Effector memory CD4-positive, alpha-beta T cell (primary cell): ENCODE results near the gene PTGES3L.

ENCODE experiments used
- DNase-seq, 3 donors: peaks; one replicate each; pipeline ENCODE4 v3.0.0-alpha.2; 2020
- H3K27ac ChIP-seq: 2 replicates; pipeline ENCODE4 v1.7.0; 2013; ENCODE audit warnings: mild to moderate bottlenecking, low read length, moderate library complexity; ENCODE audit not compliant: insufficient read depth, poor library complexity, severe bottlenecking
- H3K27me3 ChIP-seq: replicated peaks from 2 replicates; pipeline ENCODE4 v1.7.0; 2013; ENCODE audit warnings: mild to moderate bottlenecking, low read length; ENCODE audit not compliant: insufficient read depth, control insufficient read depth, poor library complexity, severe bottlenecking
- H3K36me3 ChIP-seq: 2 replicates; pipeline ENCODE4 v1.7.0; 2013; ENCODE audit warnings: mild to moderate bottlenecking, low read length, moderate library complexity; ENCODE audit not compliant: control insufficient read depth, insufficient read depth
- H3K4me1 ChIP-seq: 2 replicates; pipeline ENCODE4 v1.7.0; 2013; ENCODE audit warnings: low read length, mild to moderate bottlenecking; ENCODE audit not compliant: control insufficient read depth, insufficient read depth, poor library complexity, severe bottlenecking
- H3K4me3 ChIP-seq: 2 replicates; pipeline ENCODE4 v1.7.0; 2013; ENCODE audit warnings: low read length, low read depth, mild to moderate bottlenecking; ENCODE audit not compliant: insufficient read depth, poor library complexity, severe bottlenecking
- H3K9me3 ChIP-seq: 2 replicates; pipeline ENCODE4 v1.7.0; 2013; ENCODE audit warnings: mild to moderate bottlenecking, low read length, moderate library complexity; ENCODE audit not compliant: control insufficient read depth

PTGES3L gene

DNA sequence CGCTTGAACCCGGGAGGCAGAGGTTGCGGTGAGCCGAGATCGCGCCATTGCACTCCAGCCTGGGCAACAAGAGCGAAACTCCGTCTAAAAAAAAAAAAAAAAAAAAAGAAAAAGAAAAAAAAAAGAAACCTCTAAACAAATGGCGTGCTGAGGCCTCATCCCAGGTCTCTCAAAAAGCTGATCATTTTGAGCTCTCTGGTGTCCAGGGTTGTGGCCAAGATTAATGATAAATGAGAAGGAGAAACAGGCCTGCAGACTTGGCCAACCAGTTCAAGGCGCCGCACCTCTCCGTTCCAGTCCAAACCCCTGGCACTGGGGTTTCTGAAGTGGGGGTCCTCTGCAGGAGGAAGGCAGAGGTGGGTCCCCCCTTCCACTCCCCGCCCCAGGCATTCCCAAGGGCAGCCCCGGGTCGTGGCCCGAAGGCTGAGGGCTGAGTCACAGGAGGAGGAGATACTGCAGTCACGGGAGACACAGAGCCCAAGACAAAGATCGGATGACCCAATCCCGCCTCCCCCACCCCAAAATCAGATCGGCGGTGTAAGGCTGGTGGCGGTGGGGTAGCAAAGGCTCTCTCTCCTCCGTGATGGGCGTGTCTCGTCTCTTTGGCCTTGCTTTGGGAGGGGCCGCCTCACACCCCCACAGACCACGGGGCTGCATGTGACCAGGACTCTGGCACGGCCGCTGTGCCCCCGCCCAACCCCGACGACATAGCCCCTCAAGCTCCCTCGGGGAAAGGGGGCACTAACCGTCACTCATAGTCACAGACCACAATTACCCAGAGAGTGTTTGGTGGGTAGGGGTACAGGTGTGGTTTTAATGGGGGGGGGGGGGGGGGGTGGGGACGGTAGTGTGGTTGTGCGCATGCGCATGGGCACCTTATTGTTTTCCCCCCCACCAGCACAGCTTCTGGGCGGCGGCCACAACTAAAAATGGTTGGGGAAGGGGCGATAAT lies 41.2 kb upstream of the PTGES3L start:
- Histone ChIP-seq H3K27me3 (no peaks in the 10 kb centered on the region), H3K4me1 (peaks cover 17% of the 10 kb centered on the region), H3K27ac (peak overlapping the region; percentile 61), H3K9me3 (no peaks in the 10 kb centered on the region), H3K36me3 (no peaks in the 10 kb centered on the region), H3K4me3 (peak overlapping the region; percentile 96)
- DNase-seq = peak in 1 of 3 donors; percentile 17

DNA sequence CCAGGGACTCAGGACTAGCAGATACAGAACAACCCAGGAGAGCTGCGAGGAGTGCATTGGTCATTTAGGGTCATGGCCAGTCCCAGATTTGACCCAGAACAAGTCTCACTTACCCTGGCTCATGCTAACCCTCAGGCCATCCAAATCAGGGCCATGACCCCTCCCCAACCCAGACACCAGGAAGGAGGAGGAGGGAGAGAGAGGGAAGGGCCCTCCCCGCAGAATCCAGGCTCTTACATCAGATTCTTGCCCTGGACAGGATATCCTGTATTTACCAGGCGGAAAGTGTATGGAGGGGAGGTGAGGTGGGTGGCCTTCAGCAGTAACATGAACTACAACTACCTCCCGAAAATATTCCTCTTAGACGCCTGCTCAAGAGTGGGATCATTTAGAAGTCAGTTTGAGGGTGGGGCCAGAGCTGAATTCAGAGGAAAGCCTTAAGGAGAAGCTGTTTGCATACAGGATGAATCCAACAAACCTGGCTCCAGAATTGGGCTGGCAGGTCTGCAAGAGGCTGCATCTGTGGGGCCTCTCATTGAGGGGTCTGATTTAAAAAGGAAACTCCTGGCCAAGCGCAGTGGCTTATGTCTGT lies 40.2 kb upstream of the PTGES3L start:
- Histone ChIP-seq H3K27me3 (no peaks in the 10 kb centered on the region), H3K9me3 (no peaks in the 10 kb centered on the region), H3K36me3 (no peaks in the 10 kb centered on the region), H3K4me3 (no peak overlapping the region), H3K27ac (peak overlapping the region; percentile 15), H3K4me1 (peaks cover 17% of the 10 kb centered on the region)
- DNase-seq = no peak

DNA sequence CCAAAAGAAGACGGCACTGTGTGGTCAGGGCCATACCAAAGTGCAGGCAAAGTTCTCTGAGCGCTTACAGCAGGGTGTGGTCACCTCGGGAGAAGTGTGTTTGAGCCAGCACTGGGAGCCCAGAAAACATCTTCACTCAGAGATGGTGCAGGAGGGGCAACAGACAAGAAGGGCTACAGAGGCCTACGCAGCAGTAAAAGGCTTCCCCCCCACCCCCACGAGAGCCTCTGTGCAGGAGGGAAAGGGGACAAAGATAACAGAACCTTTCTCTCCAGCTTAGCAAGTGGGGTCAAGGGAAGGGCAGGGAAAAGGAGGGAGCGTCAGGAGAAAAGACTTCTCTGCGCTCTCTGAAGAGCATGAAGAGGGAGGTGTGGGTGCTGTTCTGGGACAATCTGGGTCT lies 39.5 kb upstream of the PTGES3L start:
- H3K4me1 ChIP-seq = peaks cover 12% of the 10 kb centered on the region
- H3K27me3 ChIP-seq = no peaks in the 10 kb centered on the region
- H3K4me3 ChIP-seq = no peak overlapping the region
- H3K9me3 ChIP-seq = no peaks in the 10 kb centered on the region
- H3K36me3 ChIP-seq = peaks cover 3% of the 10 kb centered on the region
- no peak for DNase-seq
- H3K27ac ChIP-seq = peak overlapping the region; percentile 15

DNA sequence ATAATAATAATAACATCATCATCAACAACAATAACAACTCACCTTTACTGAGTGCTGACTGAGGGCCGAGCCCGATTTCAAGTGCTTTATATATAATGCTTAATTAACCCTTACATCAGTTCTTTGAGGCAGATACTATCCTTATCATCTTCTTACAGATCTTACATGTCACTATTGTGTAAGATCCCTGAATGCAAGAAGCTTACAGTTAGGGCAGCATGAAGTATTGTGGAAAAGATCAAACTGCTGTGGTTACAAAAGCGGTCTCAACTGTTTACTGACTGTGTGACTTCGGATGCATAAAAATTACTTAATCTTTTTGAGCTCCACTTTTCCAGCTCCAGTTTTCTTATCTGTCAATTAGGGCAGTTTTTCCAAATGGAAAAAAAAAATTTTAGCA lies 39.1 kb upstream of the PTGES3L start:
- Histone ChIP-seq H3K9me3 (no peaks in the 10 kb centered on the region), H3K4me1 (peaks cover 9% of the 10 kb centered on the region), H3K27ac (peak overlapping the region; percentile 15), H3K27me3 (no peaks in the 10 kb centered on the region), H3K4me3 (no peak overlapping the region), H3K36me3 (peaks cover 7% of the 10 kb centered on the region)
- DNase-seq = no peak

DNA sequence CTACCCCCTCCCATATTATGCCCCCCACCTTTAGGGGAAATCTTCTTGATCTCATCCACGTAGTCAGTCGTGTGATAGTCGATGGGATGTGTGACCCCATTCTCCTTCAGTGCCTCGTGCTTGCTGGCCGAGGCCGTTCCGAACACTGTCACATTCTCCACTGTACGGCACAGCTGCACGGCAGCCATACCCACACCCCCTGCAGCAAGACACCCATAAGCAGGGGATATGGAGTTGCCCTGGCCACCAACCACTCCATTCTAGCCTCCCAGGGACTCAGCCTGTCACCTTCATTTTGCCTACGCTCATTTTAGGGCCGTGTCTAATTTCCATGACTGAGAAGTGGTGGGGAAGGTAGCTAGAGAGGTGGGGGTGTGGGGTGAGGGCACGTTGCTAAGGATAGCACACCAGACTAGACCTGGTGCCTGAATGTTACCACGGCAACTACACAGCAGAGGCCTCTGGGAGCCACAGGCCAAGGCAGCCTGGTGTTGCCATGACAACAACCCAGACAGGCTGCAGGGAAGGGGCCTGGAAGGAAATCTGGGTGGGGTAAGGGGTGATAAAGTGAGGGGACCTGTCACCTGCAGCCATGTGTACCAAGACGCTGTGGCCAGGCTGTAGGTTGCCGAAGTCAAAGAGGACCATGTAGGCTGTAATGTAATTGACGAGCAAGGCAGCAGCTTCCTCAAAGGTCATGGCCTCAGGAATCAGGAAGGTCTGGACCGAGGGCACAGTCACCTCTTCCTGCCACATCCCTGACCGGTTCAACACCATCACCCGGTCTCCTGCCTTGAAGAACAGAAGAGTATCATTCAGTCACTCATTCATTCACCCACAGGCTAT lies 38.4 kb upstream of the PTGES3L start:
- Histone ChIP-seq H3K36me3 (peaks cover 14% of the 10 kb centered on the region), H3K27ac (peak overlapping the region; percentile 31), H3K4me3 (no peak overlapping the region), H3K9me3 (no peaks in the 10 kb centered on the region), H3K27me3 (no peaks in the 10 kb centered on the region), H3K4me1 (peaks cover 7% of the 10 kb centered on the region)
- DNase-seq = peak; percentile 29 to 53 (median 37)

DNA sequence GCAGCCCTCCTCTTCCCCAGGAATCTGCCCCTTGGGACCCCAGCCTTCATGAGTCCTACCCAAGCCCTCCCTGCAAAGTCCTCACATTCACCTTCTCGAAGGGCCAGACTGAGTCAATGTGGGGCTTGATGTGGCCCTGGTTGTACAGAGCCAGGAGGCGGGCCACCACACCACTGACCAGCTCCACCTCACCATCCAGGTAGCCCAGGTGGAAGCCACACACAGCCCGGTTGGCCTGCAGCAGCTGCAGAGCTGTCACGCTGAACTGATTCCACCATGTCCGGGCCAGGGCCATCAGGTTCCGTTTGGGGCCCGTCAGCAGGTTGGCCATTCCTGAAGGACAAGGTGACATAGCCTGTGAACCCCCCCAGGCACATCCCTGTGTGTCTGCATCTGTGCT lies 36.3 kb upstream of the PTGES3L start:
- H3K27me3 ChIP-seq = no peaks in the 10 kb centered on the region
- peaks cover 21% of the 10 kb centered on the region for H3K36me3 ChIP-seq
- H3K27ac ChIP-seq = no peak overlapping the region
- H3K9me3 ChIP-seq = no peaks in the 10 kb centered on the region
- H3K4me1 ChIP-seq = peaks cover 7% of the 10 kb centered on the region
- no peak for DNase-seq
- no peak overlapping the region for H3K4me3 ChIP-seq

DNA sequence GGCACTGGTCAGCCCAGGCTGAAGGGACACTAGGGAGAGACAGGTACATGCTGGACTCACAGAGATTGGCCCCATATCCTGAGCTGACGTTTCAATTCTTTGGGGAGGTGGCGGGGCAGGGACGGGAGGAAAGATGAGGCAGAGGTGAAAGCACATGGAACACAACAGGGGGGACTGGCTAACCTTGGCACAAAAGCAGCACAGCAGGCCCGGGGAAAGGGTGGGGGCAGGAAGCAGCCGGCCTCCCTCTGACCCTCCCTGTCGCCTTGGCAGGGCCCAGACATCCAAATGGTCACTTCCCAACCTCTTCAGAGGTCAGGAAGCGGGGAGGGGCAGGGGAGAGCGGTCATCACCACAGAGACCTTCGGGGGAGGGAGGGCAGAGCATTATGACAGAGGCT lies 35.7 kb upstream of the PTGES3L start:
- DNase-seq = no peak

DNA sequence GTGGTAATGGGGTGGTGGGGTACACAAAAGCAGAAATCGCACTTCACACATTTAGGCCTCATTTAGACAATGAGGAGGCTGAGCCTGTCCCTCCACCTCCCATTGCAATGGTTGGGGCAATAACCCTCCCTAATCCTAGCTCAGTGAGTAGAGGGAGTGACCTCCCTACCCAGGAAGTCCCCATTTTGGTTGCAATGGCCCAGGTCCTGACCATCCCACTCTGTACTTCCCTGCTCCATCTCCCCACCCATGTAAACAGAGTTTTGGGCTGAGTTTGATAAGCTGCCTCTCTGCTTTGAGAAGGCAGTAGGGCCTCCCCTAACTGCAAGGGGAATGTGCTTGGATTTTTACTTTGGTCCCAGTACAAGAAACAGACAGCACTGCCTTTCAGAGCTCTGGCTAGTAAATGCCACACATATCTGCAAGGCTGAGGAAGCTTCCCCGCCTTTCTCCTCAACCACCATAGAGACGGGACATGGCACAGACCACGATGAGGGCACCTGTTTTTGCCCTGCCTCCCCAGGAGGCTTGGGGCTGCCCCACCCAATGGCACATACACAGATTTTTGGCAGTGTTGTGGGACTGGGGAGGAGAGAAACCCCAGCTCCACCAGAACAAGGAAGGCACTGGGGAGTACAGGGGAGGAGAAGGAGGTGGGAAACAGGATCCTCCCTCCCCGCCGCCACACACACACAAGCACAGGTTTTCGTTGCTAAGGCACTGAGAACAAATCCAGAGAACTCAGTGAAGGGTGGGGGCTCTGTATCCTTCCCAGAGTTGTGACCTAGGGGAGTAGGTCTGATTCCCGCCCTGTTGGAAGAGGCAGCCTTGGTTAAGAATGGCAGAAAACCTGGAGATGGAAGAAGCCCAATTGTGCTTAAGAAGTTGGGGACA lies 35.0 kb upstream of the PTGES3L start:
- Histone ChIP-seq H3K27me3 (no peaks in the 10 kb centered on the region), H3K4me1 (peaks cover 7% of the 10 kb centered on the region), H3K27ac (no peak overlapping the region), H3K4me3 (no peak overlapping the region), H3K9me3 (no peaks in the 10 kb centered on the region), H3K36me3 (peaks cover 21% of the 10 kb centered on the region)
- no peak for DNase-seq

More for the DNA sequence above, 35.7 kb upstream of the PTGES3L start:
- Histone ChIP-seq H3K27me3 (no peaks in the 10 kb centered on the region), H3K36me3 (peaks cover 21% of the 10 kb centered on the region), H3K27ac (no peak overlapping the region), H3K4me1 (peaks cover 7% of the 10 kb centered on the region), H3K4me3 (no peak overlapping the region), H3K9me3 (no peaks in the 10 kb centered on the region)

DNA sequence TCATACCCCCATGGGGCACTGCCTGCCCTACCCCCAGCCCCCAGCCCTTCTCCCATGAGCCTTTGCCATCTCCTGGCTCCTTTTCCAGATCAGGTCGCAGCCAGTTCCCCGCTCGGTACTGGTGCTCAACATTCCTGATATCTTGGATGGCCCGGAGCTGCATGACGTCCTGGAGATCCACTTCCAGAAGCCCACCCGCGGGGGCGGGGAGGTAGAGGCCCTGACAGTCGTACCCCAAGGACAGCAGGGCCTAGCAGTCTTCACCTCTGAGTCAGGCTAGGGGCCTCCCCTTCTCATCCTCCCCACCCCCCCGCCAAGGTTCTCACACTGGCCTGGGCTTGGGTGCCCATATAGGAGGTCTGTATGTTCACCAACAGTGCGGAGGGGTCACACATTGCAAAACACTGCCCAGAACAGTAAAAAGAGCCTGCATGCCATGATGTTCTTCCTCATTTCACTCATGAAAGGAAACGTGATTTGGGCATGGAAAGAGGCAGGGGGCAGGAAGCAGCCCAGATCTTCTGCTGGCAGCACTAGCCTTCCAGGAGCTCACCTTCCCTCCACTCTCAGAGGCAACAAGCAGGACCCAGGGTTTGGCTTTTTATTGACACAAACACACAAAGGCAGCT lies 34.3 kb upstream of the PTGES3L start:
- H3K27me3 ChIP-seq = no peaks in the 10 kb centered on the region
- H3K4me3 ChIP-seq = no peak overlapping the region
- H3K27ac ChIP-seq = no peak overlapping the region
- H3K36me3 ChIP-seq = peaks cover 21% of the 10 kb centered on the region
- H3K9me3 ChIP-seq = no peaks in the 10 kb centered on the region
- no peak for DNase-seq
- H3K4me1 ChIP-seq = peaks cover 7% of the 10 kb centered on the region
